ENCODE results near the gene KDM3B. TPM values are rescaled to one million over a fixed set of nuclear protein-coding genes. Genes with fewer than 3 reads are reported as not detected.

The KDM3B gene
- total and polyA plus RNA-seq, 9 of the 15 experiments (the other 6 are each of a cell fraction or from before 2014, with no cell fraction given) = 13.8 to 62.8 (median 41.9) TPM

DNA sequence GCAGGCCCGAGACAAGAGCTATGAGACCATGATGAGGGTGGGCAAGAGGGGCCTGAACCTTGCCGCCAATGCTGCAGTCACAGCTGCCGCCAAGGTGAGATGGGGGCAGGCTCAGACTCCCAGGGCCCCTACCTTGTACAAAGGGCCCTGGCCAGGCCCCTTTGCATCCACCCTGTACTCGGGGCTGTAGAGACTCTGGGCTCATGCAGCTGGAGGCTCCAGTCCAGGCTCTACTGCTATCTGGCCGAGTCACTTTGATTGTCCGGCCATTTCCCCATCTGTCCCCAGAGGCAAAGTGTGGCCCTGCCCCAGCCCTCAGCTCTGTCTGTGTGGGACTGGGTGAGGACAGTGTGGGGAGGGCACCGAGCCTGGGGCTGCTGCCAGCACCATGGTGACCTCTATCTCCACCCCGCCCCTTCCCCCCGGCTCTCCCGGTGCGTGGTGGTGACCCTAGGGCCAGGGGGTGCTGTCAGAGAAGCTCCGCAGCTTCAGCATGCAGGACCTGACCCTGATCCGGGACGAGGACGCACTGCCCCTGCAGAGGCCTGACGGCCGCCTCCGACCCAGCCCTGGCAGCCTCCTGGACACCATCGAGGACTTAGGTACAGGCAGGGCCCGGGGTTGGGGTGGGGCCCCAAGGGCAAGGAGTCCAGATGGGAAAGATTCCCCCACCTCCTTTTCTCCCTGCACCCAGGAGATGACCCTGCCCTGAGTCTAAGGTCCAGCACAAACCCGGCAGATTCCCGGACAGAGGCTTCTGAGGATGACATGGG lies 92.5 kb downstream of the KDM3B start:
- H3K79me2 ChIP-seq (ENCODE audit: control insufficient read depth, insufficient read depth, low read length) = no peaks in the 10 kb centered on the region
- no peak overlapping the region for H2AFZ ChIP-seq (ENCODE audit: low read depth, low read length)
- H3K36me3 ChIP-seq (ENCODE audit: control insufficient read depth, insufficient read depth, low read length) = no peaks in the 10 kb centered on the region
- 0 out of 2 replicates have a peak, but pooled peaks cover 4% of the 10 kb centered on the region for H4K20me1 ChIP-seq (replicated peaks; ENCODE audit: control insufficient read depth, insufficient read depth, low read length)
- no peaks in the 10 kb centered on the region for H3K9me3 ChIP-seq (replicated peaks; ENCODE audit: control insufficient read depth, insufficient read depth, low read depth, low read length)
- intact Hi-C loops (cut with micrococcal nuclease) = no loop called here
- in situ Hi-C loops (cut with MboI) = no loop called here
- no peak for DNase-seq (ENCODE audit: extremely low read depth in 1 of 4, low spot score in 3 of 4)
- ATAC-seq = peak; percentile 34
- no peaks in the 10 kb centered on the region for H3K27me3 ChIP-seq (ENCODE audit: control insufficient read depth in 2 of 2, insufficient read depth in 2 of 2, low read length in 2 of 2)
- no peak overlapping the region for H3K4me3 ChIP-seq
- no peak for FAIRE-seq
- CTCF ChIA-PET (ENCODE audit: low intra/inter-chr PET ratio) = interaction anchor here (0.6 kb wide), 1 partner anchor 81 kb away, joined by 3 read pairs; no protein-coding TSS in a partner anchor
- peak overlapping the region in 1 of 2 experiments; percentile 78; a peak in 2 of 4 replicates for H3K9ac ChIP-seq (ENCODE audit: insufficient read depth in 1 of 2, low read depth in 2 of 2, low read length in 2 of 2)
- BruUV-seq (replicated peaks) = no TSS peak
- H3K4me1 ChIP-seq (replicated peaks in 1 of 2; ENCODE audit: control insufficient read depth in 2 of 2, insufficient read depth in 2 of 2, low read length in 2 of 2) = peaks cover 9 to 35% of the 10 kb centered on the region in 2 experiments; a peak in 4 of 5 replicates
- H3K9me1 ChIP-seq (ENCODE audit: control insufficient read depth, insufficient read depth, low read length) = no peaks in the 10 kb centered on the region
- H3K27ac ChIP-seq (ENCODE audit: extremely low read depth, low read depth, low read length) = no peak overlapping the region
- 56% methylated on average over 18 of the region's 22 CpGs for WGBS (ENCODE audit: insufficient coverage, low coverage, missing lambda C conversion rate)
- no peak overlapping the region for H3K4me2 ChIP-seq (ENCODE audit: insufficient read depth, low read length)
- POLR2A ChIA-PET = interaction anchor here (0.5 to 2.0 kb wide), 4 partner anchors 20 to 100 kb away, joined by 3 to 6 read pairs (median 3); partner anchors contain the start of gene EGR1
- TF ChIP-seq RBM39 (optimal IDR thresholded peaks at IDR 0.05; ENCODE audit: low read depth, low read length) (no peak), FIP1L1 (IDR thresholded peaks at IDR 0.05; ENCODE audit: low read depth, low read length, poor library complexity, severe bottlenecking) (no peak), ZNF780A (CRISPR knock-in tag; IDR thresholded peaks at IDR 0.05) (no peak), ARNT (IDR thresholded peaks at IDR 0.05) (no peak), U2AF1 (optimal IDR thresholded peaks at IDR 0.05; ENCODE audit: low read depth, low read length) (no peak), GABPB1 (CRISPR knock-in tag; IDR thresholded peaks at IDR 0.05) (no peak)
- TF ChIP-seq, protein P1, sequence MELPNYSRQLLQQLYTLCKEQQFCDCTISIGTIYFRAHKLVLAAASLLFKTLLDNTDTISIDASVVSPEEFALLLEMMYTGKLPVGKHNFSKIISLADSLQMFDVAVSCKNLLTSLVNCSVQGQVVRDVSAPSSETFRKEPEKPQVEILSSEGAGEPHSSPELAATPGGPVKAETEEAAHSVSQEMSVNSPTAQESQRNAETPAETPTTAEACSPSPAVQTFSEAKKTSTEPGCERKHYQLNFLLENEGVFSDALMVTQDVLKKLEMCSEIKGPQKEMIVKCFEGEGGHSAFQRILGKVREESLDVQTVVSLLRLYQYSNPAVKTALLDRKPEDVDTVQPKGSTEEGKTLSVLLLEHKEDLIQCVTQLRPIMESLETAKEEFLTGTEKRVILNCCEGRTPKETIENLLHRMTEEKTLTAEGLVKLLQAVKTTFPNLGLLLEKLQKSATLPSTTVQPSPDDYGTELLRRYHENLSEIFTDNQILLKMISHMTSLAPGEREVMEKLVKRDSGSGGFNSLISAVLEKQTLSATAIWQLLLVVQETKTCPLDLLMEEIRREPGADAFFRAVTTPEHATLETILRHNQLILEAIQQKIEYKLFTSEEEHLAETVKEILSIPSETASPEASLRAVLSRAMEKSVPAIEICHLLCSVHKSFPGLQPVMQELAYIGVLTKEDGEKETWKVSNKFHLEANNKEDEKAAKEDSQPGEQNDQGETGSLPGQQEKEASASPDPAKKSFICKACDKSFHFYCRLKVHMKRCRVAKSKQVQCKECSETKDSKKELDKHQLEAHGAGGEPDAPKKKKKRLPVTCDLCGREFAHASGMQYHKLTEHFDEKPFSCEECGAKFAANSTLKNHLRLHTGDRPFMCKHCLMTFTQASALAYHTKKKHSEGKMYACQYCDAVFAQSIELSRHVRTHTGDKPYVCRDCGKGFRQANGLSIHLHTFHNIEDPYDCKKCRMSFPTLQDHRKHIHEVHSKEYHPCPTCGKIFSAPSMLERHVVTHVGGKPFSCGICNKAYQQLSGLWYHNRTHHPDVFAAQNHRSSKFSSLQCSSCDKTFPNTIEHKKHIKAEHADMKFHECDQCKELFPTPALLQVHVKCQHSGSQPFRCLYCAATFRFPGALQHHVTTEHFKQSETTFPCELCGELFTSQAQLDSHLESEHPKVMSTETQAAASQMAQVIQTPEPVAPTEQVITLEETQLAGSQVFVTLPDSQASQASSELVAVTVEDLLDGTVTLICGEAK (IDR thresholded peaks at IDR 0.05) = no peak
- TF ChIP-seq, protein P1 (CRISPR knock-in tag; IDR thresholded peaks at IDR 0.05) = no peak
- TF ChIP-seq, protein P2, sequence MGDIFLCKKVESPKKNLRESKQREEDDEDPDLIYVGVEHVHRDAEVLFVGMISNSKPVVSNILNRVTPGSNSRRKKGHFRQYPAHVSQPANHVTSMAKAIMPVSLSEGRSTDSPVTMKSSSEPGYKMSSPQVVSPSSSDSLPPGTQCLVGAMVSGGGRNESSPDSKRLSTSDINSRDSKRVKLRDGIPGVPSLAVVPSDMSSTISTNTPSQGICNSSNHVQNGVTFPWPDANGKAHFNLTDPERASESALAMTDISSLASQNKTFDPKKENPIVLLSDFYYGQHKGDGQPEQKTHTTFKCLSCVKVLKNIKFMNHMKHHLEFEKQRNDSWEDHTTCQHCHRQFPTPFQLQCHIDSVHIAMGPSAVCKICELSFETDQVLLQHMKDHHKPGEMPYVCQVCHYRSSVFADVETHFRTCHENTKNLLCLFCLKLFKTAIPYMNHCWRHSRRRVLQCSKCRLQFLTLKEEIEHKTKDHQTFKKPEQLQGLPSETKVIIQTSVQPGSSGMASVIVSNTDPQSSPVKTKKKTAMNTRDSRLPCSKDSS (IDR thresholded peaks at IDR 0.05; ENCODE audit: low read depth, partially characterized antibody) = no peak
